Measurements from ENCODE around the gene CHML. TPM values are rescaled to one million over a fixed set of nuclear protein-coding genes. Genes with fewer than 3 reads are reported as not detected.

The CHML gene
- total and polyA plus RNA-seq, 2 experiments from 2014 or later: 4.4 to 20.9 TPM

- 93% methylated on average over 3 of the region's 3 CpGs for WGBS (ENCODE audit: low lambda C conversion rate, missing lambda C conversion rate)
- no peaks in the 10 kb centered on the region for H4K20me1 ChIP-seq (ENCODE audit: insufficient read depth, poor library complexity, severe bottlenecking)
- H3K36me3 ChIP-seq (replicated peaks; ENCODE audit: insufficient read depth, low read depth): no peaks in the 10 kb centered on the region
- no peak for DNase-seq (ENCODE audit: low spot score)
- H2AFZ ChIP-seq: no peak overlapping the region
- no peak overlapping the region for H3K4me2 ChIP-seq
- peaks cover 8% of the 10 kb centered on the region for H3K4me1 ChIP-seq (ENCODE audit: insufficient read depth)
- peaks cover 21% of the 10 kb centered on the region for H3K79me2 ChIP-seq
- TF ChIP-seq CTCF (IDR thresholded peaks at IDR 0.05; ENCODE audit: poor library complexity) (no peak), EZH2phosphoT487 (IDR thresholded peaks at IDR 0.05; ENCODE audit: low read depth, severe bottlenecking, unreplicated experiment) (no peak), EZH2 (IDR thresholded peaks at IDR 0.05; ENCODE audit: borderline replicate concordance) (no peak)
- no peaks in the 10 kb centered on the region for H3K9me3 ChIP-seq (ENCODE audit: low read depth)
- no peaks in the 10 kb centered on the region for H3K27me3 ChIP-seq
- no peak overlapping the region for H3K4me3 ChIP-seq
- H3K27ac ChIP-seq: no peak overlapping the region
- no peaks in the 10 kb centered on the region for H3K9me2 ChIP-seq (replicated peaks; ENCODE audit: insufficient read depth)
Measured at GRCh38 chr1:241632987-241633386, 7.2 kb downstream of the CHML start.

- Histone ChIP-seq H3K4me2 (peak overlapping the region; percentile 32), H3K4me1 (ENCODE audit: insufficient read depth) (no peaks in the 10 kb centered on the region), H3K27me3 (no peaks in the 10 kb centered on the region), H3K9me2 (replicated peaks; ENCODE audit: insufficient read depth) (no peaks in the 10 kb centered on the region), H3K79me2 (peaks cover 16% of the 10 kb centered on the region), H3K27ac (no peak overlapping the region), H3K36me3 (replicated peaks; ENCODE audit: insufficient read depth, low read depth) (no peaks in the 10 kb centered on the region), H3K9me3 (ENCODE audit: low read depth) (no peaks in the 10 kb centered on the region), H2AFZ (no peak overlapping the region), H3K4me3 (no peak overlapping the region), H4K20me1 (ENCODE audit: insufficient read depth, poor library complexity, severe bottlenecking) (no peaks in the 10 kb centered on the region)
- 62% methylated on average over 5 of the region's 5 CpGs for WGBS (ENCODE audit: low lambda C conversion rate, missing lambda C conversion rate)
- DNase-seq (ENCODE audit: low spot score): no peak
- no peak for TF ChIP-seq EZH2phosphoT487 (IDR thresholded peaks at IDR 0.05; ENCODE audit: low read depth, severe bottlenecking, unreplicated experiment)
- TF ChIP-seq CTCF (IDR thresholded peaks at IDR 0.05; ENCODE audit: poor library complexity): no peak
Measured at GRCh38 chr1:241631674-241632073, 8.5 kb downstream of the CHML start.

- DNase-seq (ENCODE audit: low spot score): no peak
- Histone ChIP-seq H3K4me2 (no peak overlapping the region), H3K9me2 (replicated peaks; ENCODE audit: insufficient read depth) (no peaks in the 10 kb centered on the region), H4K20me1 (ENCODE audit: insufficient read depth, poor library complexity, severe bottlenecking) (no peaks in the 10 kb centered on the region), H3K27me3 (no peaks in the 10 kb centered on the region), H3K4me1 (ENCODE audit: insufficient read depth) (no peaks in the 10 kb centered on the region), H3K4me3 (no peak overlapping the region), H3K9me3 (ENCODE audit: low read depth) (no peaks in the 10 kb centered on the region), H3K36me3 (replicated peaks; ENCODE audit: insufficient read depth, low read depth) (no peaks in the 10 kb centered on the region), H3K79me2 (peaks cover 8% of the 10 kb centered on the region), H2AFZ (no peak overlapping the region), H3K27ac (no peak overlapping the region)
- 99% methylated on average over 2 of the region's 2 CpGs for WGBS (ENCODE audit: low lambda C conversion rate, missing lambda C conversion rate)
- TF ChIP-seq CTCF (IDR thresholded peaks at IDR 0.05; ENCODE audit: poor library complexity) (no peak), EZH2phosphoT487 (IDR thresholded peaks at IDR 0.05; ENCODE audit: low read depth, severe bottlenecking, unreplicated experiment) (no peak), EZH2 (IDR thresholded peaks at IDR 0.05; ENCODE audit: borderline replicate concordance) (no peak)
Measured at GRCh38 chr1:241630899-241631298, 9.3 kb downstream of the CHML start.

- H3K4me1 ChIP-seq (ENCODE audit: insufficient read depth): no peaks in the 10 kb centered on the region
- no peak overlapping the region for H3K4me3 ChIP-seq
- H3K9me3 ChIP-seq (ENCODE audit: low read depth): no peaks in the 10 kb centered on the region
- no peaks in the 10 kb centered on the region for H3K36me3 ChIP-seq (replicated peaks; ENCODE audit: insufficient read depth, low read depth)
- H4K20me1 ChIP-seq (ENCODE audit: insufficient read depth, poor library complexity, severe bottlenecking): no peaks in the 10 kb centered on the region
- DNase-seq (ENCODE audit: low spot score): no peak
- H3K27me3 ChIP-seq: no peaks in the 10 kb centered on the region
- peaks cover 6% of the 10 kb centered on the region for H3K79me2 ChIP-seq
- no peak overlapping the region for H3K4me2 ChIP-seq
- H3K27ac ChIP-seq: no peak overlapping the region
- no peaks in the 10 kb centered on the region for H3K9me2 ChIP-seq (replicated peaks; ENCODE audit: insufficient read depth)
- H2AFZ ChIP-seq: no peak overlapping the region
- 65% methylated on average over 1 of the region's 1 CpG for WGBS (ENCODE audit: low lambda C conversion rate, missing lambda C conversion rate)
- no peak for TF ChIP-seq EZH2phosphoT487 (IDR thresholded peaks at IDR 0.05; ENCODE audit: low read depth, severe bottlenecking, unreplicated experiment)
- no peak for TF ChIP-seq EZH2 (IDR thresholded peaks at IDR 0.05; ENCODE audit: borderline replicate concordance)
Measured at GRCh38 chr1:241630476-241630875, 9.7 kb downstream of the CHML start.

Data from hepatocyte (in vitro differentiated cells).